Astrocyte (in vitro differentiated cells and primary cell): Measurements from ENCODE around the gene NGRN. TPM values are rescaled to one million over a fixed set of nuclear protein-coding genes. Genes with fewer than 3 reads are reported as not detected.
"Not testable (repeated sequence)": the region's sequence is repeated elsewhere in the genome, so short reads cannot be mapped to it uniquely, and the experiment has no call there.

Experiments
- DNase-seq: peaks from one replicate; pipeline ENCODE4 v3.0.0-alpha.2; 2010; ENCODE audit warnings: low read depth
- FAIRE-seq: peaks from 2 replicates; lab custom pipeline; 2011; peaks lifted over from hg19 to GRCh38; lab: Jason Lieb, UNC
- H2AFZ ChIP-seq: 2 replicates; pipeline ENCODE4 v1.6.0; 2012; ENCODE audit warnings: low read depth, low read length, inconsistent platforms
- H3K27ac ChIP-seq: 2 replicates; pipeline ENCODE4 v1.5.1; 2011; ENCODE audit warnings: low read depth, low read length, inconsistent platforms
- H3K27me3 ChIP-seq: 2 replicates; pipeline ENCODE4 v1.6.0; 2011; ENCODE audit warnings: low read length, inconsistent platforms; ENCODE audit not compliant: insufficient read depth
- H3K36me3 ChIP-seq: 2 replicates; pipeline ENCODE4 v1.5.1; 2011; ENCODE audit warnings: low read length, inconsistent platforms; ENCODE audit not compliant: insufficient read depth
- H3K4me1 ChIP-seq: 2 replicates; pipeline ENCODE4 v1.5.1; 2011; ENCODE audit warnings: low read length, inconsistent platforms; ENCODE audit not compliant: insufficient read depth
- H3K4me2 ChIP-seq: 2 replicates; pipeline ENCODE4 v1.6.0; 2012; ENCODE audit warnings: low read length, inconsistent platforms
- H3K4me3 ChIP-seq: 2 replicates; pipeline ENCODE4 v1.5.1; 2011; ENCODE audit warnings: low read depth, mild to moderate bottlenecking, low read length, inconsistent platforms; ENCODE audit not compliant: insufficient read depth
- H3K79me2 ChIP-seq: 2 replicates; pipeline ENCODE4 v1.6.0; 2012; ENCODE audit warnings: mild to moderate bottlenecking, low read length, inconsistent platforms; ENCODE audit not compliant: insufficient read depth
- H3K9ac ChIP-seq: 2 replicates; pipeline ENCODE4 v1.6.0; 2012; ENCODE audit warnings: mild to moderate bottlenecking, low read length, inconsistent platforms
- H3K9me3 ChIP-seq: 2 replicates; pipeline ENCODE4 v1.5.1; 2012; ENCODE audit warnings: low read depth, mild to moderate bottlenecking, low read length, inconsistent platforms; ENCODE audit not compliant: insufficient read depth
- H4K20me1 ChIP-seq: 2 replicates; pipeline ENCODE4 v1.6.0; 2012; ENCODE audit warnings: low read length, inconsistent platforms; ENCODE audit not compliant: insufficient read depth
- H3K27ac Mint-ChIP-seq: one replicate; pipeline ENCODE4 v1.8.0; 2021; ENCODE audit warnings: mild to moderate bottlenecking, mixed read lengths; ENCODE audit not compliant: unreplicated experiment
- H3K27me3 Mint-ChIP-seq: one replicate; pipeline ENCODE4 v1.8.0; 2021; ENCODE audit warnings: low read depth, mixed read lengths; ENCODE audit not compliant: unreplicated experiment
- H3K36me3 Mint-ChIP-seq: one replicate; pipeline ENCODE4 v1.8.0; 2021; ENCODE audit warnings: low read depth, mixed read lengths; ENCODE audit not compliant: unreplicated experiment
- H3K4me1 Mint-ChIP-seq: one replicate; pipeline ENCODE4 v1.8.0; 2021; ENCODE audit warnings: low read depth, mixed read lengths; ENCODE audit not compliant: unreplicated experiment
- H3K4me3 Mint-ChIP-seq: one replicate; pipeline ENCODE4 v1.8.0; 2021; ENCODE audit warnings: mild to moderate bottlenecking, moderate library complexity, mixed read lengths; ENCODE audit not compliant: unreplicated experiment
- H3K9me3 Mint-ChIP-seq: one replicate; pipeline ENCODE4 v1.8.0; 2021; ENCODE audit warnings: mild to moderate bottlenecking, mixed read lengths; ENCODE audit not compliant: unreplicated experiment
- EZH2 ChIP-seq: IDR thresholded peaks from 2 replicates; pipeline ENCODE4 v1.6.1; 2012; ENCODE audit warnings: mild to moderate bottlenecking, low read length, inconsistent platforms; ENCODE audit not compliant: insufficient read depth
- total RNA-seq: library from RNA; stranded (reverse); gene quantifications from 2 replicates; pipeline ENCODE4 v1.2.1, GENCODE V29; 2021
- TF ChIP-seq, protein P1 (sequence below): IDR thresholded peaks from 2 replicates; pipeline ENCODE4 v1.5.1; 2011; ENCODE audit warnings: low read depth, mild to moderate bottlenecking, inconsistent platforms, low read length, moderate library complexity; ENCODE audit not compliant: insufficient read depth

The NGRN gene
- total RNA-seq, 1 donor from 2014 or later, result 98.6 TPM

DNA sequence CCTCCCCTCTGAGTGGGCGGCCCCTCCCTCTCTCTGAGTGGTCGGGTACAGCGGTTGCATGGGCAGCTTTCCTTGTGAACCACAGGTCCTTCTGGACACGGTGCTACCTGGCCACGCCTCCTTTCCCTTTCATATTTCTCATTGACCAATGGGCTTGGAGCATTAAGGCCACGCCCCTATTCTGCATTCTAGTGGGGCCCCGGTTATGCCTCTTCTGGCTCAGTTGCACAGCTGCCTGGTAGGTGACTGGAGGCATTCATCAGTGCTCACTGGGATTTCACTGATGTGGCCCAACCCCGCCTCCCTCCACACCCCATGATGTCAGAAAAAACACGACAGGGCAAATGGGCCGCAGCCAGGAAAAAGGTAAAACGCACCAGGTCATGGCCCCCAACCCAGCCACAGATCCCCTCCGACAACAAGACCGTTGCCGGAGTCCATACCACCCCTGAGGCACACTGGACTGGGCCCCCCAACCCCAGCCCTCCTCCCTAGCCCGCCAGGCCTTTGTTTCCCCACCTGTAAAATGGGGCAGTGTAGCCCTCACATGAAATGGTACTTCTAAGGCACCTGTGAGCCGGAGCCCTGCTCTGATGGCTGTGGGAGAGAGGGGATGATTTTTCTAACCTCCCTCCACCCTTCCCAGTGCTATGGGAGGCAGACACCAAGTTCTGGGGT is 26.3 kb downstream of the NGRN start:
- no peaks in the 10 kb centered on the region for H3K4me1 Mint-ChIP-seq
- Histone ChIP-seq H3K4me3 (no peak overlapping the region), H3K4me2 (no peak overlapping the region), H3K27me3 (no peaks in the 10 kb centered on the region), H3K79me2 (no peaks in the 10 kb centered on the region), H2AFZ (no peak overlapping the region), H3K4me1 (peaks cover 2% of the 10 kb centered on the region), H4K20me1 (no peaks in the 10 kb centered on the region), H3K36me3 (no peaks in the 10 kb centered on the region), H3K9ac (no peak overlapping the region), H3K9me3 (no peaks in the 10 kb centered on the region), H3K27ac (no peak overlapping the region)
- DNase-seq, result no peak
- TF ChIP-seq, protein P1, sequence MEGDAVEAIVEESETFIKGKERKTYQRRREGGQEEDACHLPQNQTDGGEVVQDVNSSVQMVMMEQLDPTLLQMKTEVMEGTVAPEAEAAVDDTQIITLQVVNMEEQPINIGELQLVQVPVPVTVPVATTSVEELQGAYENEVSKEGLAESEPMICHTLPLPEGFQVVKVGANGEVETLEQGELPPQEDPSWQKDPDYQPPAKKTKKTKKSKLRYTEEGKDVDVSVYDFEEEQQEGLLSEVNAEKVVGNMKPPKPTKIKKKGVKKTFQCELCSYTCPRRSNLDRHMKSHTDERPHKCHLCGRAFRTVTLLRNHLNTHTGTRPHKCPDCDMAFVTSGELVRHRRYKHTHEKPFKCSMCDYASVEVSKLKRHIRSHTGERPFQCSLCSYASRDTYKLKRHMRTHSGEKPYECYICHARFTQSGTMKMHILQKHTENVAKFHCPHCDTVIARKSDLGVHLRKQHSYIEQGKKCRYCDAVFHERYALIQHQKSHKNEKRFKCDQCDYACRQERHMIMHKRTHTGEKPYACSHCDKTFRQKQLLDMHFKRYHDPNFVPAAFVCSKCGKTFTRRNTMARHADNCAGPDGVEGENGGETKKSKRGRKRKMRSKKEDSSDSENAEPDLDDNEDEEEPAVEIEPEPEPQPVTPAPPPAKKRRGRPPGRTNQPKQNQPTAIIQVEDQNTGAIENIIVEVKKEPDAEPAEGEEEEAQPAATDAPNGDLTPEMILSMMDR, result no peak
- TF ChIP-seq EZH2, result no peak
- FAIRE-seq, result no peak
- H3K4me3 Mint-ChIP-seq, result no peak overlapping the region
- H3K36me3 Mint-ChIP-seq, result no peaks in the 10 kb centered on the region
- no peaks in the 10 kb centered on the region for H3K27me3 Mint-ChIP-seq
- H3K27ac Mint-ChIP-seq, result no peak overlapping the region
- no peaks in the 10 kb centered on the region for H3K9me3 Mint-ChIP-seq

DNA sequence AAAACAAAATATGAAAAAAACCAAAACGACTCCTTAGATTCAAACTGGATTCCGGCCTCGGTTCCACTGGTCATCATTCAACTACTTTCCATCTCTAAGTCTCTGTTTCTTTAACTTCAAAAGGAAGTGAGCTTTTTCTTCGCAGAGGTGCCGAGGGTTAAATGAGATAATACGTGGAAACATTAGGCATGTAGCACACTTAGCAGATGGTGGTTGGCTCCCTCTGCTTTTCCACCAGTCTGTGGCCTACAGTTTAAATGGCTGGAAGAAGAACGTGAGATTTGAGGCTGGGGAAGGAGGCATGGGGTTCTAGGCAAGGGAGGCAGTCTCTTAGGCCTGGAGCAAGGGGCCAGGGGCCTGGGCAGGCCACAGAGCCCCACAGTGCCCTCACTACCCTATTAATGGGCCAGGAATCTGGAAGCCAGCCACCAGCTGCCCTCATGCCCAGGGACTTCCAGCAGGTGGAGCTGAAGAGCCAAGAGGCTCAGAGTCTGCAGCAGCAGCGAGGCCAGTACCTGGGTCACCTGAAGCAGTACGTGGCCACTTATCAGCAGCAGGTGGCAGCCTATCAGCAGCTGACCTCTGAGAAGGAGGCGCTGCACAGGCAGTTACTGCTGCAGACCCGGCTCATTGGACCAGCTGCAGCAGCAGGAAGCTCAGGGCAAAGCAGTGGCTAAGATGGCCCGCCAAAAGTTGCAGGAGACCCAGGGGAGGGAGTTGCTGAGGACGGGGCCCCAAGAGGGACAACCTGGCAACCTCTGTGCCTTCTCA is 27.8 kb downstream of the NGRN start:
- not testable (repeated sequence) for DNase-seq, H4K20me1 ChIP-seq, H3K9ac ChIP-seq, H3K27ac Mint-ChIP-seq, H3K27ac ChIP-seq, H3K27me3 Mint-ChIP-seq, H3K9me3 ChIP-seq, H3K36me3 ChIP-seq, H3K4me3 ChIP-seq, H2AFZ ChIP-seq, H3K4me1 ChIP-seq, FAIRE-seq, H3K4me3 Mint-ChIP-seq, H3K4me2 ChIP-seq, H3K79me2 ChIP-seq, H3K27me3 ChIP-seq, H3K36me3 Mint-ChIP-seq, H3K4me1 Mint-ChIP-seq, H3K9me3 Mint-ChIP-seq
- TF ChIP-seq, protein P1, result peak; percentile 61

DNA sequence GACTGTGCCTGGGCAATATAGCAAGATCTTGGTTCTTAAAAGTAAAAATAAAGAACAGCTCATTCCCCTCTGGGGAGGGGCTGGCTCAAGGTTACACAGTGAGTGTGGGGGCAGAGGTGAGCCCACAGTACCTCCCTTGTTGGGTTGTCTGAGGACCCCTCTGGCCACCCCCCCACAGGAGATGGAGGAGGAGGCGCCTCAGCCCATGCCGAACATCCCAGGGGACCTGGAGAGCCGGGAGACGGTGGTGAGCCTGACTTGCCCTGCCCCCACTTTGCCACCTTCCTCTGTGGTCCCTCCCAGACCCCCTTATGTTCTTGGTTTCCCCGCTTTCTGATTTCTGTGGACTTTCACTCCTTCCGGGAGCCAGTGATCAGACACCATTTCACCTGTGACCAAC is 28.7 kb downstream of the NGRN start:
- TF ChIP-seq EZH2, result no peak
- TF ChIP-seq, protein P1, result no peak
- no peak overlapping the region for H3K4me3 Mint-ChIP-seq
- H3K36me3 Mint-ChIP-seq, result no peaks in the 10 kb centered on the region
- DNase-seq, result no peak
- Histone ChIP-seq H3K27ac (no peak overlapping the region), H4K20me1 (no peaks in the 10 kb centered on the region), H3K4me2 (no peak overlapping the region), H3K9me3 (no peaks in the 10 kb centered on the region), H3K4me3 (no peak overlapping the region), H3K9ac (no peak overlapping the region), H3K27me3 (no peaks in the 10 kb centered on the region), H2AFZ (no peak overlapping the region), H3K36me3 (no peaks in the 10 kb centered on the region), H3K4me1 (peaks cover 2% of the 10 kb centered on the region), H3K79me2 (no peaks in the 10 kb centered on the region)
- no peak for FAIRE-seq
- no peaks in the 10 kb centered on the region for H3K9me3 Mint-ChIP-seq
- peak overlapping the region; percentile 62 for H3K27ac Mint-ChIP-seq
- H3K4me1 Mint-ChIP-seq, result no peaks in the 10 kb centered on the region
- H3K27me3 Mint-ChIP-seq, result no peaks in the 10 kb centered on the region
